H1 (cell line): ENCODE results near the gene VGF. TPM values are rescaled to one million over a fixed set of nuclear protein-coding genes. Genes with fewer than 3 reads are reported as not detected.

Experiments used
- CTCF ChIA-PET: fragments of 300-600 bp; sonication (Branson Sonifier 250); formaldehyde crosslinking; loops from one replicate; lab custom pipeline; 2021; ENCODE audit not compliant: partially characterized antibody; lab: Charles Lee
- POLR2A ChIA-PET: fragments of 300-600 bp; sonication (Branson Sonifier 250); formaldehyde crosslinking; loops from one replicate; lab custom pipeline; 2021; ENCODE audit warnings: inconsistent platforms; ENCODE audit not compliant: partially characterized antibody; lab: Charles Lee
- DNase-seq, 2 experiments: peaks; one replicate each; pipeline versions ENCODE4 v3.0.0 to v3.0.0-alpha.2; 2010 to 2022; ENCODE audit warnings: low spot score in 2 of 2, low read depth in 1 of 2, mixed read lengths in 1 of 2
- FAIRE-seq: peaks from 2 replicates; lab custom pipeline; 2011; peaks lifted over from hg19 to GRCh38; lab: Jason Lieb, UNC
- H2AFZ ChIP-seq: 2 replicates; pipeline ENCODE4 v1.8.1; 2012; ENCODE audit warnings: low read length, inconsistent platforms
- H2AK5ac ChIP-seq: 2 replicates; pipeline ENCODE4 v1.6.1; 2013; ENCODE audit warnings: low read depth, low read length
- H2BK120ac ChIP-seq: replicated peaks from 2 replicates; pipeline ENCODE3; 2013; ENCODE audit warnings: low read depth, low read length, inconsistent platforms
- H2BK12ac ChIP-seq: 2 replicates; pipeline ENCODE4 v1.6.1; 2013; ENCODE audit warnings: low read depth, low read length
- H2BK15ac ChIP-seq: 2 replicates; pipeline ENCODE4 v1.6.1; 2013; ENCODE audit warnings: low read length
- H2BK20ac ChIP-seq: 2 replicates; pipeline ENCODE4 v1.6.1; 2013; ENCODE audit warnings: low read length
- H2BK5ac ChIP-seq: 2 replicates; pipeline ENCODE4 v1.6.1; 2013; ENCODE audit warnings: low read depth, low read length
- H3K14ac ChIP-seq: 2 replicates; pipeline ENCODE4 v1.6.1; 2013; ENCODE audit warnings: inconsistent platforms; ENCODE audit not compliant: insufficient read length
- H3K18ac ChIP-seq: 2 replicates; pipeline ENCODE4 v1.6.1; 2013; ENCODE audit warnings: low read length; ENCODE audit errors: extremely low read depth
- H3K23ac ChIP-seq: 2 replicates; pipeline ENCODE4 v1.6.1; 2013; ENCODE audit warnings: inconsistent platforms; ENCODE audit not compliant: insufficient read length
- H3K23me2 ChIP-seq: 2 replicates; pipeline ENCODE4 v1.6.1; 2013; ENCODE audit warnings: low read depth, low read length
- H3K27ac ChIP-seq: 2 replicates; pipeline ENCODE4 v1.6.1; 2011; ENCODE audit warnings: low read depth, low read length, inconsistent platforms
- H3K27me3 ChIP-seq, 4 experiments: replicated peaks in 1 of 4; 1 replicate in 1 of 4; 2 replicates in 3 of 4; pipeline versions ENCODE4 v1.6.1 to v1.8.1; 2011 to 2013; ENCODE audit warnings: low read length in 3 of 4, mild to moderate bottlenecking in 3 of 4, inconsistent platforms in 2 of 4, mixed read lengths in 2 of 4, moderate library complexity in 1 of 4; ENCODE audit not compliant: control insufficient read depth in 3 of 4, insufficient read depth in 3 of 4; ENCODE audit errors: extremely low read depth in 1 of 4
- H3K36me3 ChIP-seq, 4 experiments: 2 replicates each; pipeline versions ENCODE4 v1.6.1 to v1.8.1; 2011 to 2013; ENCODE audit warnings: mild to moderate bottlenecking in 4 of 4, low read length in 3 of 4, moderate library complexity in 2 of 4, control low read depth in 1 of 4, inconsistent platforms in 1 of 4; ENCODE audit not compliant: insufficient read depth in 4 of 4, control insufficient read depth in 2 of 4
- H3K4ac ChIP-seq: replicated peaks from 2 replicates; pipeline ENCODE3; 2013; ENCODE audit warnings: low read length, low read depth, mixed read lengths, inconsistent platforms; ENCODE audit not compliant: insufficient read length
- H3K4me1 ChIP-seq, 4 experiments: replicated peaks in 1 of 4; 1 replicate in 1 of 4; 2 replicates in 3 of 4; pipeline versions ENCODE4 v1.6.1 to v1.8.1; 2011 to 2013; ENCODE audit warnings: low read length in 3 of 4, inconsistent platforms in 2 of 4, mixed read lengths in 1 of 4; ENCODE audit not compliant: insufficient read depth in 4 of 4, control insufficient read depth in 3 of 4
- H3K4me2 ChIP-seq, 2 experiments: 2 replicates each; pipeline versions ENCODE4 v1.6.1 to v1.8.1; 2011 to 2013; ENCODE audit warnings: low read depth in 2 of 2, low read length in 2 of 2, control low read depth in 1 of 2, inconsistent platforms in 1 of 2, mild to moderate bottlenecking in 1 of 2; ENCODE audit not compliant: insufficient read depth in 1 of 2
- H3K4me3 ChIP-seq, 4 experiments: fragments of 200-600, 300-600 bp in 1 of 4; sonication (generic), shearing (Covaris generic), sonication (Bioruptor Twin) in 1 of 4; 2 replicates each; pipeline versions ENCODE4 v1.5.1 to v1.8.1; 2011 to 2016; ENCODE audit warnings: low read length in 4 of 4, low read depth in 3 of 4, control low read depth in 2 of 4, inconsistent platforms in 2 of 4, mild to moderate bottlenecking in 2 of 4, mixed read lengths in 1 of 4, moderate library complexity in 1 of 4; ENCODE audit not compliant: insufficient read depth in 2 of 4; ENCODE audit errors: extremely low read depth in 1 of 4
- H3K56ac ChIP-seq: replicated peaks from 2 replicates; pipeline ENCODE3; 2013; ENCODE audit warnings: low read depth, mild to moderate bottlenecking, mixed read lengths, low read length, inconsistent platforms; ENCODE audit not compliant: insufficient read length
- H3K79me1 ChIP-seq: 2 replicates; pipeline ENCODE4 v1.6.1; 2013; ENCODE audit warnings: low read depth, low read length, control low read depth
- H3K79me2 ChIP-seq, 2 experiments: 2 replicates each; pipeline versions ENCODE4 v1.6.1 to v1.8.1; 2012 to 2013; ENCODE audit warnings: low read length in 2 of 2, mild to moderate bottlenecking in 2 of 2, inconsistent platforms in 1 of 2; ENCODE audit not compliant: insufficient read depth in 2 of 2, control insufficient read depth in 1 of 2
- H3K9ac ChIP-seq, 4 experiments: replicated peaks in 1 of 4; 1 replicate in 1 of 4; 2 replicates in 3 of 4; pipeline versions ENCODE4 v1.6.1 to v1.8.1; 2011 to 2013; ENCODE audit warnings: low read depth in 3 of 4, low read length in 3 of 4, control low read depth in 2 of 4, mild to moderate bottlenecking in 2 of 4, moderate library complexity in 2 of 4, inconsistent platforms in 1 of 4; ENCODE audit errors: extremely low read depth in 1 of 4
- H3K9me3 ChIP-seq, 2 experiments: 2 replicates each; pipeline versions ENCODE4 v1.6.1 to v1.8.1; 2012 to 2013; ENCODE audit warnings: mild to moderate bottlenecking in 2 of 2, moderate library complexity in 2 of 2, control low read depth in 1 of 2, inconsistent platforms in 1 of 2, low read depth in 1 of 2, low read length in 1 of 2, mixed read lengths in 1 of 2; ENCODE audit not compliant: insufficient read depth in 2 of 2
- H4K20me1 ChIP-seq, 2 experiments: replicated peaks in 1 of 2; 2 replicates each; pipeline versions ENCODE3 to v1.8.1; 2011 to 2013; ENCODE audit warnings: inconsistent platforms in 2 of 2, low read length in 2 of 2, mild to moderate bottlenecking in 1 of 2; ENCODE audit not compliant: insufficient read depth in 2 of 2, control insufficient read depth in 1 of 2
- H4K5ac ChIP-seq: 2 replicates; pipeline ENCODE4 v1.6.1; 2013; ENCODE audit warnings: low read length, low read depth, mixed read lengths, inconsistent platforms; ENCODE audit not compliant: insufficient read length
- H4K8ac ChIP-seq: 2 replicates; pipeline ENCODE4 v1.8.0; 2013; ENCODE audit warnings: mild to moderate bottlenecking, moderate library complexity, low read length, inconsistent platforms; ENCODE audit not compliant: insufficient read depth; ENCODE audit errors: extremely low read depth
- H4K91ac ChIP-seq: replicated peaks from 2 replicates; pipeline ENCODE3; 2013; ENCODE audit warnings: low read length, mixed read lengths, inconsistent platforms; ENCODE audit not compliant: insufficient read length
- CBX8 ChIP-seq: fragments of 300-800, 300-1000 bp; sonication (generic); IDR thresholded peaks from 2 replicates; pipeline ENCODE4 v1.7.1; 2016; ENCODE audit warnings: low read depth, low read length, borderline replicate concordance
- EZH2 ChIP-seq: fragments of 200-600 bp; sonication (generic); IDR thresholded peaks from 2 replicates; pipeline ENCODE4 v1.7.1; 2012; ENCODE audit warnings: low read depth, mild to moderate bottlenecking, moderate library complexity, low read length, inconsistent platforms; ENCODE audit not compliant: severe bottlenecking
- KDM4A ChIP-seq: IDR thresholded peaks from one replicate; pipeline ENCODE4 v1.7.1; 2012; ENCODE audit warnings: low read depth, mild to moderate bottlenecking, moderate library complexity, low read length, inconsistent platforms; ENCODE audit not compliant: severe bottlenecking
- SRF ChIP-seq: IDR thresholded peaks from 2 replicates; pipeline ENCODE4 v1.6.1; 2011; ENCODE audit warnings: mild to moderate bottlenecking, low read depth, low read length, moderate library complexity
- SUZ12 ChIP-seq: fragments of 200-600 bp; sonication (generic); IDR thresholded peaks from 2 replicates; pipeline ENCODE4 v1.6.1; 2012; ENCODE audit warnings: mild to moderate bottlenecking, inconsistent platforms, low read length, moderate library complexity, mixed read lengths
- WGBS, 2 experiments: shearing (Covaris generic) in 1 of 2; methylation state at CpG; one replicate each; pipeline versions ENCODE4 v1.1.6 to v1.1.7; 2013 to 2015; ENCODE audit warnings: low lambda C conversion rate in 2 of 2, mixed read lengths in 2 of 2, inconsistent platforms in 1 of 2, low coverage in 1 of 2, missing lambda C conversion rate in 1 of 2; ENCODE audit not compliant: insufficient replicate concordance in 2 of 2, insufficient coverage in 1 of 2, insufficient read length in 1 of 2; ENCODE audit errors: extremely low coverage in 1 of 2, missing lambda C conversion rate in 1 of 2; 5-methylcytosine and 5-hydroxymethylcytosine counted together
- polyA plus RNA-seq, 7 experiments: library from polyadenylated mRNA; depleted of rRNA in 3 of 7; stranded (reverse) in 5 of 7; unstranded in 2 of 7; fragments of >200 nt in 5 of 7; fragments of 200-250 nt in 2 of 7; gene quantifications; 1 replicate in 5 of 7; 2 replicates in 1 of 7; 4 replicates in 1 of 7; pipeline versions ENCODE4 v1.2.1 to v1.2.3, GENCODE V29; 2011 to 2013; ENCODE audit warnings: missing spikeins in 2 of 7, mixed read lengths in 2 of 7
- total RNA-seq: library from RNA; stranded (reverse); fragmentation: NEBNext Ultra II Directional; extraction: Animal tissue kit (Norgen Biotek cat#: 25700); gene quantifications from 2 replicates; pipeline ENCODE4 v1.2.1, GENCODE V29; 2021
- TF ChIP-seq, protein P1 (sequence below): IDR thresholded peaks from 2 replicates; pipeline ENCODE4 v1.6.1; 2012; ENCODE audit warnings: inconsistent platforms
- TF ChIP-seq, protein P2 (sequence below): IDR thresholded peaks from 2 replicates; pipeline ENCODE4 v1.6.1; 2012; ENCODE audit warnings: low read length, inconsistent platforms

The VGF gene
- total and polyA plus RNA-seq, 2 of the 8 experiments (the other 6 are each of a cell fraction or from before 2014, with no cell fraction given) = 1.6 to 7.0 TPM

DNA sequence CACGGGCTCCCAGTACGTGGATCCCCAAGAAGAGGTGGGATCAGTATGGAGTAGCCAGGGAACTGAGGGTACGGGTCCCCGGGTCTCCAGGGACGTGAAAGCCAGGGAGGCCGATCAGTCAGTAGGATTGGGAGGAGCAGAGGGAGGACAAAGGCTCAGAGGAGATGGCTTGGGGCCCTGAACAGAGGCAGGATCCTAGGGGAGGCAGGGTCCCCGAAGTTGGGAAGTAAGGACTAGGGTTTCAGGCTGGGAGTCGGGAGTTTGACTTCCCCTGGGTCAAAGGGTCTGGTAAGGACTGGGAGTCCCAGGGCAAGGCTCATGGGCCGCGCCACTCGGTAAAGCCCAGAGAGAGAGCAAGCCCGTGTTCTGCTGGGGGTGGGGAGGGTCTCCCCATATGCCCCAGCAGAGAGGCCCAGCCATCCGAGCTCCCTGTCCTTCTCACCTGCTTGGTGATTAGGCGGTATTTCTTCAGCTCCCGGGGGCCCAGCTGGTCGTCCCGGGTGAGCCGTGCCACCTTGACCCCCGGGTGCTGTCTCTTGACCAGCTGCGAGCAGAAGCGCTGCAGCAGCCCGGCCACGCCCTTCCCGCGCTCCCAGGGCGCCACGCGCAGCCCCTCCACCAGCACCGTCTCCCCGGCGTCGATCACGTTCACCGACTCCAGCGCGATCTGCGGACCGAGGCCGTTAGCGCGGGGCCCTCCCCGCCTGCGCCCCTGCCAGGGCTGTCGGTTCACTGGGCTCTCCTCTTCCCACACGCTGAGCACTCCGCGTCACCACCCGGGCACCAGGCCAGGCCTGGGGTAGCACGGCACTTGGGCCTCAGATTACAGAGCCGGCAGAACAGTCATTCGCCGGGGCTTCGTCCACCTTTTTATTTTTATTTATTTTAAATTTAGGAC lies 7.7 kb upstream of the VGF start:
- Histone ChIP-seq H3K9me3 (no peaks in the 10 kb centered on the region), H2BK15ac (no peak overlapping the region), H3K36me3 (no peaks in the 10 kb centered on the region), H3K4me1 (peaks cover 11 to 54% (median 39%) of the 10 kb centered on the region in 4 experiments), H2BK12ac (peak overlapping the region; percentile 94; the same call in 1 of the 2 replicates), H3K56ac (no peak overlapping the region), H4K91ac (peak overlapping the region; percentile 38), H2BK120ac (no peak overlapping the region), H3K27me3 (peaks cover 61 to 99% (median 93%) of the 10 kb centered on the region in 4 experiments), H3K23ac (no peak overlapping the region), H3K4ac (no peak overlapping the region), H4K20me1 (peaks cover 0 to 9% of the 10 kb centered on the region in 2 experiments), H3K79me2 (no peaks in the 10 kb centered on the region), H2AFZ (no peak overlapping the region), H4K8ac (no peak overlapping the region), H3K9ac (no peak overlapping the region), H4K5ac (no peak overlapping the region), H3K23me2 (peaks cover 19% of the 10 kb centered on the region), H3K14ac (no peak overlapping the region), H3K18ac (no peak overlapping the region), H2BK5ac (0 out of 2 replicates have a peak overlapping the region, but pooled peaks have one; percentile 63), H3K4me2 (peak overlapping the region; percentile 44 to 95), H2AK5ac (no peak overlapping the region), H3K4me3 (peak overlapping the region; percentile 1 to 68 (median 29); a peak in 7 of 8 replicates), H2BK20ac (no peak overlapping the region), H3K27ac (no peak overlapping the region), H3K79me1 (no peaks in the 10 kb centered on the region)
- CTCF ChIA-PET = interaction anchor here (0.7 to 6.0 kb wide), 17 partner anchors 9 to 270 kb away, joined by 3 to 90 read pairs (median 5); partner anchors contain the start of genes CLDN15 and FIS1
- WGBS, 2 experiments = 4% methylated on average over 47 of the region's 53 CpGs; no CpG with 5 or more reads in 1 of the 2 experiments
- FAIRE-seq = no peak
- POLR2A ChIA-PET = interaction anchor here (0.7 to 2.3 kb wide), 11 partner anchors 8 to 122 kb away, joined by 3 to 8 read pairs (median 4); partner anchors contain the start of genes AP1S1, TRIM56, VGF and ZNHIT1
- DNase-seq = peak in 1 of 2 experiments; percentile 64
- peak; percentile 72 for TF ChIP-seq EZH2
- TF ChIP-seq, protein P1, sequence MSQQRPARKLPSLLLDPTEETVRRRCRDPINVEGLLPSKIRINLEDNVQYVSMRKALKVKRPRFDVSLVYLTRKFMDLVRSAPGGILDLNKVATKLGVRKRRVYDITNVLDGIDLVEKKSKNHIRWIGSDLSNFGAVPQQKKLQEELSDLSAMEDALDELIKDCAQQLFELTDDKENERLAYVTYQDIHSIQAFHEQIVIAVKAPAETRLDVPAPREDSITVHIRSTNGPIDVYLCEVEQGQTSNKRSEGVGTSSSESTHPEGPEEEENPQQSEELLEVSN = peak; percentile 55; the same call in 1 of the 2 replicates
- TF ChIP-seq CBX8 = no peak
- TF ChIP-seq, protein P2, sequence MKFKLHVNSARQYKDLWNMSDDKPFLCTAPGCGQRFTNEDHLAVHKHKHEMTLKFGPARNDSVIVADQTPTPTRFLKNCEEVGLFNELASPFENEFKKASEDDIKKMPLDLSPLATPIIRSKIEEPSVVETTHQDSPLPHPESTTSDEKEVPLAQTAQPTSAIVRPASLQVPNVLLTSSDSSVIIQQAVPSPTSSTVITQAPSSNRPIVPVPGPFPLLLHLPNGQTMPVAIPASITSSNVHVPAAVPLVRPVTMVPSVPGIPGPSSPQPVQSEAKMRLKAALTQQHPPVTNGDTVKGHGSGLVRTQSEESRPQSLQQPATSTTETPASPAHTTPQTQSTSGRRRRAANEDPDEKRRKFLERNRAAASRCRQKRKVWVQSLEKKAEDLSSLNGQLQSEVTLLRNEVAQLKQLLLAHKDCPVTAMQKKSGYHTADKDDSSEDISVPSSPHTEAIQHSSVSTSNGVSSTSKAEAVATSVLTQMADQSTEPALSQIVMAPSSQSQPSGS = no peak
- no peak for TF ChIP-seq SRF
- peak; percentile 65 for TF ChIP-seq SUZ12
- peak; percentile 53 for TF ChIP-seq KDM4A
